Uterus (tissue), 4 donors: ENCODE results near the gene NTF3. TPM values are rescaled to one million over a fixed set of nuclear protein-coding genes. Genes with fewer than 3 reads are reported as not detected.

Source experiments
- DNase-seq, 2 donors: peaks; one replicate each; pipeline ENCODE4 v3.0.0-alpha.2; 2019 to 2020
- H3K27ac ChIP-seq, 2 donors: fragments of 200-600 bp; sonication (generic); 1 replicate in 1 of 2; 2 replicates in 1 of 2; pipeline ENCODE4 v1.5.1; 2016 to 2018
- H3K27me3 ChIP-seq, 2 donors: fragments of 200-600 bp; sonication (generic); one replicate each; pipeline ENCODE4 v1.5.1; 2018 to 2019; ENCODE audit warnings: control low read depth in 1 of 2
- H3K36me3 ChIP-seq, 2 donors: fragments of 200-600 bp; sonication (generic); one replicate each; pipeline ENCODE4 v1.5.1; 2019; ENCODE audit warnings: control low read depth in 1 of 2
- H3K4me1 ChIP-seq, 2 donors: fragments of 200-600 bp; sonication (generic); one replicate each; pipeline ENCODE4 v1.5.1; 2018 to 2019; ENCODE audit warnings: control low read depth in 1 of 2
- H3K4me3 ChIP-seq, 2 donors: fragments of 200-600 bp; sonication (generic); 1 replicate in 1 of 2; 2 replicates in 1 of 2; pipeline ENCODE4 v1.5.1; 2018 to 2019; ENCODE audit warnings: mild to moderate bottlenecking in 1 of 2
- H3K9me3 ChIP-seq, 2 donors: fragments of 200-600 bp; sonication (generic); one replicate each; pipeline ENCODE4 v1.5.1; 2019; ENCODE audit warnings: control low read depth in 1 of 2
- CTCF ChIP-seq, 4 experiments: fragments of 200-600 bp in 2 of 4; fragments of 450-650 bp in 2 of 4; sonication (generic) in 2 of 4; IDR thresholded peaks; one replicate each; pipeline ENCODE4 v1.5.1; 2016 to 2019; ENCODE audit warnings: antibody characterized with exemption in 4 of 4, mild to moderate bottlenecking in 2 of 4, moderate library complexity in 1 of 4
- POLR2A ChIP-seq, 2 donors: fragments of 450-650 bp; IDR thresholded peaks; one replicate each; pipeline ENCODE4 v1.6.1; 2016; ENCODE audit warnings: antibody characterized with exemption in 2 of 2, mild to moderate bottlenecking in 1 of 2, moderate library complexity in 1 of 2
- intact Hi-C: fragments of 100-400 bp; cut with DNase I; formaldehyde crosslinking; loops from one replicate; pipeline ENCODE4 v1.15.1; 2023; ENCODE audit warnings: low total_unique reads
- total RNA-seq, 4 donors: library from RNA; depleted of rRNA in 3 of 4; stranded (reverse); fragments of >200 nt in 3 of 4; gene quantifications; one replicate each; pipeline versions ENCODE4 v1.1.0 to v1.2.4, GENCODE V29; 2014 to 2023
- donor health status: DM: yes; HTN: yes; CAD: no.

The NTF3 gene
- total RNA-seq = 1 to 10 TPM in 2 of 4 donors, under 1 TPM in 1, not detected in 1; 0.26 to 7.1 (median 3.5) TPM

GRCh38 chr12:5432011-5432400 is at the start of gene NTF3:
Gene NTF3 (plus strand): TSS chr12:5432108. CDS start chr12:5432325, 217 bp downstream.
- Histone ChIP-seq H3K4me1 (peaks cover 0 to 16% of the 10 kb centered on the region in 2 donors), H3K4me3 (peak within 1 kb of the TSS; percentile 29 to 47), H3K27ac (peak within 1 kb of the TSS; percentile 36 to 42), H3K36me3 (no peaks in the 10 kb centered on the region), H3K9me3 (no peaks in the 10 kb centered on the region), H3K27me3 (peaks cover 0 to 29% of the 10 kb centered on the region in 2 donors)
- no peak for DNase-seq
- TF ChIP-seq POLR2A (IDR thresholded peaks at IDR 0.05) (peak in 1 of 2 donors; percentile 29), CTCF (IDR thresholded peaks at IDR 0.05) (no peak)
- intact Hi-C loops = no loop called here

GRCh38 chr12:5384015-5384414 is 47.9 kb upstream of the NTF3 start:
- TF ChIP-seq CTCF (IDR thresholded peaks at IDR 0.05) (no peak), POLR2A (IDR thresholded peaks at IDR 0.05) (no peak)
- Histone ChIP-seq H3K4me1 (no peaks in the 10 kb centered on the region), H3K27ac (no peak overlapping the region), H3K4me3 (no peak overlapping the region), H3K27me3 (no peaks in the 10 kb centered on the region), H3K36me3 (no peaks in the 10 kb centered on the region), H3K9me3 (no peaks in the 10 kb centered on the region)
- no peak for DNase-seq
- intact Hi-C loops = no loop called here

GRCh38 chr12:5388581-5389535 is 43.0 kb upstream of the NTF3 start:
- Histone ChIP-seq H3K4me3 (no peak overlapping the region), H3K4me1 (no peaks in the 10 kb centered on the region), H3K36me3 (no peaks in the 10 kb centered on the region), H3K27me3 (no peaks in the 10 kb centered on the region), H3K9me3 (no peaks in the 10 kb centered on the region), H3K27ac (no peak overlapping the region)
- no peak for TF ChIP-seq CTCF (IDR thresholded peaks at IDR 0.05)
- no peak for TF ChIP-seq POLR2A (IDR thresholded peaks at IDR 0.05)
- no peak for DNase-seq
- intact Hi-C loops = no loop called here

GRCh38 chr12:5390174-5390799 is 41.6 kb upstream of the NTF3 start:
- H3K9me3 ChIP-seq = no peaks in the 10 kb centered on the region
- H3K36me3 ChIP-seq = no peaks in the 10 kb centered on the region
- intact Hi-C loops = no loop called here
- DNase-seq = no peak
- no peak overlapping the region for H3K4me3 ChIP-seq
- no peak for TF ChIP-seq POLR2A (IDR thresholded peaks at IDR 0.05)
- no peak for TF ChIP-seq CTCF (IDR thresholded peaks at IDR 0.05)
- no peaks in the 10 kb centered on the region for H3K27me3 ChIP-seq
- H3K27ac ChIP-seq = no peak overlapping the region
- H3K4me1 ChIP-seq = no peaks in the 10 kb centered on the region

- H3K27me3 ChIP-seq = no peaks in the 10 kb centered on the region
- no peaks in the 10 kb centered on the region for H3K36me3 ChIP-seq
- H3K4me1 ChIP-seq = no peaks in the 10 kb centered on the region
- H3K4me3 ChIP-seq = no peak overlapping the region
- H3K9me3 ChIP-seq = no peaks in the 10 kb centered on the region
- no peak overlapping the region for H3K27ac ChIP-seq
- DNase-seq = no peak
- intact Hi-C loops = no loop called here
- no peak for TF ChIP-seq CTCF (IDR thresholded peaks at IDR 0.05)
- no peak for TF ChIP-seq POLR2A (IDR thresholded peaks at IDR 0.05)
Observed at GRCh38 chr12:5391653-5392052, 40.3 kb upstream of the NTF3 start.
